ENCODE data around the gene PLCB1. TPM values are rescaled to one million over a fixed set of nuclear protein-coding genes. Genes with fewer than 3 reads are reported as not detected.

Gene PLCB1
- polyA plus RNA-seq, 1 donor (not counting 4 experiments of a cell fraction or from before 2014, with no cell fraction given): 0.37 TPM

DNA sequence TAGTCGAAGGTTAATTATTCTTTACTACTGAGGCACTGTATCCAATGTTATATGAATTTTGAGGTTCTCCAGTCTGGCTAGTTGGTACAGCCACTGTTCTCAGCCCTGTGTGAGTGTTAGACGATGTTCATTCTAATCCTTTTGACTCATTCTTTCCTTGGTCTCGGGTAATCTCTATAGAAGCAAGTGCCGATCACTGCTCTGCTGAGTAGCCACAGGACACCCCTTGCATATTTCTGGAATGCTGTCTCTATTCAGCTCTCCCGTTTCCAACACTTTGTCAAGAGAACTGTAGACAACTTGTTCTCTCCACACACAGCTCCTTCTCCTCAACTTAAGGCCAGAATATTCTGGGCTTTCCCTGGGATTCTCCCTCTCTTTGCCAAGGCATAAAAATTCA lies 42.4 kb upstream of the PLCB1 start:
- FAIRE-seq (no peak), DNase-seq (ENCODE audit: low read depth, low spot score) (no peak)
- Histone ChIP-seq H3K36me3 (ENCODE audit: control insufficient read depth in 2 of 2, extremely low read depth in 1 of 2, insufficient read depth in 2 of 2, low read length in 2 of 2) (no peaks in the 10 kb centered on the region), H3K27ac (ENCODE audit: control insufficient read depth, insufficient read depth, low read length) (no peak overlapping the region), H2AFZ (ENCODE audit: control insufficient read depth, low read length) (no peak overlapping the region), H3K4me1 (ENCODE audit: control insufficient read depth, extremely low read depth, insufficient read depth, low read length) (no peaks in the 10 kb centered on the region), H3K79me2 (ENCODE audit: control insufficient read depth, insufficient read depth, low read length) (no peaks in the 10 kb centered on the region), H3K9me3 (ENCODE audit: control insufficient read depth, low read depth, low read length) (no peaks in the 10 kb centered on the region), H3K4me3 (ENCODE audit: control insufficient read depth in 2 of 3, extremely low read depth in 1 of 3, insufficient read depth in 2 of 3, low read depth in 1 of 3, low read length in 3 of 3) (no peak overlapping the region), H3K4me2 (ENCODE audit: control insufficient read depth, extremely low read depth, insufficient read depth, low read depth, low read length) (no peak overlapping the region), H3K9ac (ENCODE audit: control insufficient read depth, extremely low read depth, insufficient read depth, low read length) (no peak overlapping the region), H3K27me3 (ENCODE audit: control insufficient read depth, extremely low read depth, insufficient read depth, low read length) (no peaks in the 10 kb centered on the region), H4K20me1 (ENCODE audit: control insufficient read depth, extremely low read depth, insufficient read depth, low read length) (no peaks in the 10 kb centered on the region), H3K9me1 (ENCODE audit: control insufficient read depth, extremely low read depth, insufficient read depth, low read length) (no peaks in the 10 kb centered on the region)
- TF ChIP-seq CTCF (optimal IDR thresholded peaks at IDR 0.05 in 1 of 3, IDR thresholded peaks at IDR 0.05 in 1 of 3, conservative IDR thresholded peaks at IDR 0.05 in 1 of 3; ENCODE audit: extremely low read depth in 1 of 3, insufficient read depth in 2 of 3, low read length in 3 of 3) (no peak), EZH2 (IDR thresholded peaks at IDR 0.05; ENCODE audit: low read length) (no peak)
- dilution Hi-C loops (cut with MboI; ENCODE audit: extremely low pct_ligation_motif_present, low sequenced_read_pairs): no loop called here

GRCh38 chr20:8094415-8094818 lies 37.6 kb upstream of the PLCB1 start:
- H3K27me3 ChIP-seq (ENCODE audit: control insufficient read depth, extremely low read depth, insufficient read depth, low read length): no peaks in the 10 kb centered on the region
- no peaks in the 10 kb centered on the region for H3K9me3 ChIP-seq (ENCODE audit: control insufficient read depth, low read depth, low read length)
- DNase-seq (ENCODE audit: low read depth, low spot score) (no peak), FAIRE-seq (no peak)
- H3K9me1 ChIP-seq (ENCODE audit: control insufficient read depth, extremely low read depth, insufficient read depth, low read length): no peaks in the 10 kb centered on the region
- H4K20me1 ChIP-seq (ENCODE audit: control insufficient read depth, extremely low read depth, insufficient read depth, low read length): no peaks in the 10 kb centered on the region
- no peak overlapping the region for H2AFZ ChIP-seq (ENCODE audit: control insufficient read depth, low read length)
- no peak overlapping the region for H3K4me2 ChIP-seq (ENCODE audit: control insufficient read depth, extremely low read depth, insufficient read depth, low read depth, low read length)
- TF ChIP-seq EZH2 (IDR thresholded peaks at IDR 0.05; ENCODE audit: low read length): no peak
- no peak for TF ChIP-seq CTCF (optimal IDR thresholded peaks at IDR 0.05 in 1 of 3, IDR thresholded peaks at IDR 0.05 in 1 of 3, conservative IDR thresholded peaks at IDR 0.05 in 1 of 3; ENCODE audit: extremely low read depth in 1 of 3, insufficient read depth in 2 of 3, low read length in 3 of 3)
- no peaks in the 10 kb centered on the region for H3K36me3 ChIP-seq (ENCODE audit: control insufficient read depth in 2 of 2, extremely low read depth in 1 of 2, insufficient read depth in 2 of 2, low read length in 2 of 2)
- H3K79me2 ChIP-seq (ENCODE audit: control insufficient read depth, insufficient read depth, low read length): no peaks in the 10 kb centered on the region
- H3K27ac ChIP-seq (ENCODE audit: control insufficient read depth, insufficient read depth, low read length): no peak overlapping the region
- dilution Hi-C loops (cut with MboI; ENCODE audit: extremely low pct_ligation_motif_present, low sequenced_read_pairs): no loop called here
- H3K4me1 ChIP-seq (ENCODE audit: control insufficient read depth, extremely low read depth, insufficient read depth, low read length): no peaks in the 10 kb centered on the region
- H3K9ac ChIP-seq (ENCODE audit: control insufficient read depth, extremely low read depth, insufficient read depth, low read length): no peak overlapping the region
- no peak overlapping the region for H3K4me3 ChIP-seq (ENCODE audit: control insufficient read depth in 2 of 3, extremely low read depth in 1 of 3, insufficient read depth in 2 of 3, low read depth in 1 of 3, low read length in 3 of 3)

All from keratinocyte (primary cell).